HepG2 (cell line): Measurements from ENCODE around the gene NFATC3. TPM values are rescaled to one million over a fixed set of nuclear protein-coding genes. Genes with fewer than 3 reads are reported as not detected.

Source experiments
- AHDC1 ChIP-seq: sonication (generic); formaldehyde crosslinking; IDR thresholded peaks from 2 replicates; pipeline ENCODE4 v1.5.1; 2020; ENCODE audit warnings: mild to moderate bottlenecking, missing genetic modification reagents, borderline replicate concordance
- CREBL2 ChIP-seq: sonication (generic); formaldehyde crosslinking; IDR thresholded peaks from 2 replicates; pipeline ENCODE4 v1.8.1; 2023; ENCODE audit warnings: missing genetic modification reagents, mild to moderate bottlenecking, borderline replicate concordance
- EZH2 ChIP-seq: conservative IDR thresholded peaks from 2 replicates; pipeline ENCODE4 v1.6.1; 2012; ENCODE audit warnings: mild to moderate bottlenecking, low read depth, low read length, moderate library complexity
- HNF4A ChIP-seq: sonication (generic); formaldehyde crosslinking; IDR thresholded peaks from 2 replicates; pipeline ENCODE4 v1.4.0; 2020; ENCODE audit warnings: missing genetic modification reagents
- MEIS2 ChIP-seq: sonication (generic); formaldehyde crosslinking; IDR thresholded peaks from 2 replicates; pipeline ENCODE4 v1.9.0; 2021; ENCODE audit warnings: mild to moderate bottlenecking, missing genetic modification reagents
- NPAS2 ChIP-seq: sonication (generic); formaldehyde crosslinking; IDR thresholded peaks from 2 replicates; pipeline ENCODE4 v1.8.0; 2022; ENCODE audit warnings: mild to moderate bottlenecking, missing genetic modification reagents, borderline replicate concordance
- PBX2 ChIP-seq: IDR thresholded peaks from 2 replicates; pipeline ENCODE4 v1.6.1; 2016; ENCODE audit warnings: control low read depth
- RARG ChIP-seq: sonication (generic); formaldehyde crosslinking; IDR thresholded peaks from 2 replicates; pipeline ENCODE4 v1.4.0; 2020; ENCODE audit warnings: low read depth, mild to moderate bottlenecking, missing genetic modification reagents
- SCMH1 ChIP-seq: sonication (generic); formaldehyde crosslinking; IDR thresholded peaks from 2 replicates; pipeline ENCODE4 v1.9.0; 2021; ENCODE audit warnings: missing genetic modification reagents, mild to moderate bottlenecking, borderline replicate concordance
- SP2 ChIP-seq: sonication (generic); formaldehyde crosslinking; IDR thresholded peaks from 2 replicates; pipeline ENCODE4 v1.5.1; 2020; ENCODE audit warnings: mild to moderate bottlenecking, missing genetic modification reagents
- ZBTB1 ChIP-seq: sonication (generic); formaldehyde crosslinking; IDR thresholded peaks from 2 replicates; pipeline ENCODE4 v1.4.0; 2020; ENCODE audit warnings: missing genetic modification reagents, borderline replicate concordance
- ZBTB26 ChIP-seq: IDR thresholded peaks from 2 replicates; pipeline ENCODE4 v1.6.1; 2016; ENCODE audit warnings: missing compliant biosample characterization, missing genetic modification reagents, borderline replicate concordance
- ZKSCAN1 ChIP-seq: fragments of 150-350 bp; IDR thresholded peaks from 2 replicates; pipeline ENCODE4 v1.6.1; 2014; ENCODE audit warnings: low read length
- ZNF225 ChIP-seq: sonication (generic); formaldehyde crosslinking; IDR thresholded peaks from 2 replicates; pipeline ENCODE4 v1.4.0; 2020; ENCODE audit warnings: mild to moderate bottlenecking, missing genetic modification reagents
- ZNF451 ChIP-seq: sonication (generic); formaldehyde crosslinking; IDR thresholded peaks from 2 replicates; pipeline ENCODE4 v1.5.0; 2020; ENCODE audit warnings: mild to moderate bottlenecking, missing genetic modification reagents
- ZNF597 ChIP-seq: sonication (generic); formaldehyde crosslinking; IDR thresholded peaks from 2 replicates; pipeline ENCODE4 v1.5.0; 2020; ENCODE audit warnings: missing genetic modification reagents
- ZNF777 ChIP-seq: sonication (generic); formaldehyde crosslinking; IDR thresholded peaks from 2 replicates; pipeline ENCODE4 v1.4.0; 2020; ENCODE audit warnings: missing genetic modification reagents
- ZNF780A ChIP-seq: sonication (generic); formaldehyde crosslinking; IDR thresholded peaks from 2 replicates; pipeline ENCODE4 v1.8.0; 2022; ENCODE audit warnings: mild to moderate bottlenecking, missing genetic modification reagents, moderate library complexity
- ZNF792 ChIP-seq: IDR thresholded peaks from 2 replicates; pipeline ENCODE4 v1.6.1; 2016
- ZSCAN22 ChIP-seq: sonication (generic); formaldehyde crosslinking; IDR thresholded peaks from 2 replicates; pipeline ENCODE4 v1.4.0; 2020; ENCODE audit warnings: mild to moderate bottlenecking, missing genetic modification reagents
- ZSCAN29 ChIP-seq: sonication (generic); formaldehyde crosslinking; conservative IDR thresholded peaks from 2 replicates; pipeline ENCODE4 v1.4.0; 2020; ENCODE audit warnings: mild to moderate bottlenecking, missing genetic modification reagents
- polyA plus RNA-seq, 8 experiments: library from polyadenylated mRNA; depleted of rRNA in 3 of 8; stranded (reverse) in 7 of 8; unstranded in 1 of 8; fragments of >200 nt; fragmentation: Illumina TruSeq in 4 of 8; extraction: Trizol in 4 of 8; gene quantifications; 2 replicates each; pipeline versions ENCODE4 v1.2.1 to v1.2.3, GENCODE V29; 2011 to 2016; ENCODE audit warnings: low read depth in 4 of 8, missing spikeins in 1 of 8, mixed read lengths in 1 of 8; ENCODE audit not compliant: insufficient read depth in 1 of 8
- total RNA-seq, 5 experiments: library from RNA; depleted of rRNA; stranded (reverse); fragments of >200 nt; fragmentation: Illumina TruSeq; extraction: Trizol; gene quantifications; 2 replicates each; pipeline ENCODE4 v1.2.3, GENCODE V29; 2016; ENCODE audit warnings: low read depth in 1 of 5

NFATC3 gene
- total and polyA plus RNA-seq, 2 of the 13 experiments (the other 11 are each of a cell fraction or from before 2014, with no cell fraction given): 52.6 to 62.7 TPM

- TF ChIP-seq MEIS2 (CRISPR knock-in tag): peak; percentile 68
- TF ChIP-seq ZNF777 (CRISPR knock-in tag): no peak
- no peak for TF ChIP-seq ZSCAN22 (CRISPR knock-in tag)
- peak; percentile 77; the same call in 1 of the 2 replicates for TF ChIP-seq ZNF780A
- TF ChIP-seq SP2 (CRISPR knock-in tag): no peak
- TF ChIP-seq ZNF451 (CRISPR knock-in tag): no peak
- 0 out of 2 replicates have a peak, but pooled peaks have one; percentile 8 for TF ChIP-seq PBX2 (CRISPR knock-in tag)
- no peak for TF ChIP-seq RARG (CRISPR knock-in tag)
- TF ChIP-seq ZNF792: peak; percentile 89; the same call in 1 of the 2 replicates
- TF ChIP-seq ZBTB1 (CRISPR knock-in tag): no peak
- no peak; the same call in 1 of the 2 replicates for TF ChIP-seq ZSCAN29 (CRISPR knock-in tag)
- peak; percentile 65; the same call in 1 of the 2 replicates for TF ChIP-seq ZKSCAN1
- peak; percentile 76; the same call in 1 of the 2 replicates for TF ChIP-seq AHDC1 (CRISPR knock-in tag)
- no peak; the same call in 1 of the 2 replicates for TF ChIP-seq ZNF225
- TF ChIP-seq ZBTB26 (CRISPR knock-in tag): no peak
- no peak for TF ChIP-seq SCMH1 (CRISPR knock-in tag)
- TF ChIP-seq HNF4A: peak; percentile 72
- no peak for TF ChIP-seq NPAS2 (CRISPR knock-in tag)
- TF ChIP-seq ZNF597 (CRISPR knock-in tag): no peak
- no peak for TF ChIP-seq CREBL2 (CRISPR knock-in tag)
- TF ChIP-seq EZH2: no peak
Observed at GRCh38 chr16:68265078-68265920, 180.1 kb downstream of the NFATC3 start (continued).
